COLO829 (cell line): ENCODE data around the gene KMT2A.
"Not testable (repeated sequence)": the region's sequence is repeated elsewhere in the genome, so short reads cannot be mapped to it uniquely, and the experiment has no call there.

ENCODE experiments used
- DNase-seq: peaks from one replicate; pipeline ENCODE4 v3.0.0; 2012; ENCODE audit warnings: low spot score

Gene KMT2A

DNA sequence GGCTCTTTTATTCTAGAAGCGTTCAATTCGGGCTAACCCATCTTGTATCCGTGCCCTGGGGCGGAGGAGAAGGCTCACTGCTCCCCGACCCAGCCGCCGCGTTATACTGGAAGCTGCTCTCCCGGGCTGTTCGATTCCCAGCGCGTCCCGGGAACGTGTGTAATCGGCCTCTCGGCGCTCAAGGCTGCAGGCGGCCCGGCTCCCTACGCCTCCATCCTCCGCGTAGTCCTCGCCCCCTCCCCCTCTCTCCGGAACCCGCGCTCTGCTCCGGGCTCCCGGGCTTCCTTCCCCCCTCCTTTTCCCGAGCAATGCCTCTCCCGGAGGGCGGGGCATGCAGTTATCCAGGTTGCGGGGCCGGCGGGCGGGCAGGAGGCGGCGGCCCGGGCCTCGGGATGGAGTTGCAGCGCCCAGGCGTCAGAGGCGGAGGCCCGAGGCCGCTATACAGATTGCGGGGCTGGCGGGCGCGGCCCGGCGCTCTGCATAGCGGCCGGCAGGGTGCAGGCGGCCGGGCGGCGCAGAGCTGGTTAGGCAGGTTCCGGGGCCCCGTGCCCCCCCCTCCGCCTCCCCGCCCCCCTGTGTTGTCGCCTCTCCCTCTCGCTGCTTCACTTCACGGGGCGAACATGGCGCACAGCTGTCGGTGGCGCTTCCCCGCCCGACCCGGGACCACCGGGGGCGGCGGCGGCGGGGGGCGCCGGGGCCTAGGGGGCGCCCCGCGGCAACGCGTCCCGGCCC lies at the start of gene KMT2A:
TSS of gene KMT2A (plus strand) at position 600 of the 732 bp plus-strand sequence. CDS start at position 621, 21 bp downstream.
- DNase-seq = peak; percentile 82

DNA sequence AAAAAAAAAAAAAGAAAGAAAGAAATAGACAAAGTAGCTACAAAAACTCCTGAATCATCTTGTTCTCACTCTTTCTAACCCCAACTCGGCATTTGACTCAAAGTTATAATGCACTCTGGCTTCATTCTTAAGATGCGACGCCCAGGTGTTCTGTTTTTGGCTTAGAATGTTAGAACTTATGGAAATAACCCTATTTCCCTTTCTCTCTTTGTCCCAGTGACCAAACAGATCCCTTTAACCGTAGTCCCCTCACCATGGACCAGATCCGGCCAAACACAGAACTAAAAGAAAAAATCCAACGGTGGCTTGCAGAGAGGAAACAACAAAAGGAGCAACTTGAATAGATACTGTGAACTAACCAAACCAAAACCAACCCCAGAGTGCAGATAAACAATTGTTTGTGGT lies 40.2 kb upstream of the KMT2A start:
- DNase-seq = no peak

DNA sequence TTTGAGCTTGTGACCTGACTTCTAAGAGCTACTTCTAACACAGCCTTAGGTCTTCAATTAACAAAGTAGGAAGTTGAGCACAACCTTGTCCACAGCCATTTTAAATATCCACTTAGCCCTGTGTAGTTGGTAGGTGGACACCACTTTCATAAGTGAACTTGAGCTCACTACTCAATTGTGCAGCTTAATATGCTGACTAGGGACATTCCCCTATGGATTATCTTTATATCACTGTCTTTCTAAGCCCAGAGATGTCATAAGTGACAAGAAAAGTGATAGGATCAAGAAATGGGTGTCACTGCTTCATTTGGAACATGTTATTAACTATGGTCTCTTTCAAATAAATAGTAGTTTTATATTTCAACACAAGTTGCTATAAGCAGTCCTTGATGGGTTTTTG lies 38.8 kb upstream of the KMT2A start:
- no peak for DNase-seq

DNA sequence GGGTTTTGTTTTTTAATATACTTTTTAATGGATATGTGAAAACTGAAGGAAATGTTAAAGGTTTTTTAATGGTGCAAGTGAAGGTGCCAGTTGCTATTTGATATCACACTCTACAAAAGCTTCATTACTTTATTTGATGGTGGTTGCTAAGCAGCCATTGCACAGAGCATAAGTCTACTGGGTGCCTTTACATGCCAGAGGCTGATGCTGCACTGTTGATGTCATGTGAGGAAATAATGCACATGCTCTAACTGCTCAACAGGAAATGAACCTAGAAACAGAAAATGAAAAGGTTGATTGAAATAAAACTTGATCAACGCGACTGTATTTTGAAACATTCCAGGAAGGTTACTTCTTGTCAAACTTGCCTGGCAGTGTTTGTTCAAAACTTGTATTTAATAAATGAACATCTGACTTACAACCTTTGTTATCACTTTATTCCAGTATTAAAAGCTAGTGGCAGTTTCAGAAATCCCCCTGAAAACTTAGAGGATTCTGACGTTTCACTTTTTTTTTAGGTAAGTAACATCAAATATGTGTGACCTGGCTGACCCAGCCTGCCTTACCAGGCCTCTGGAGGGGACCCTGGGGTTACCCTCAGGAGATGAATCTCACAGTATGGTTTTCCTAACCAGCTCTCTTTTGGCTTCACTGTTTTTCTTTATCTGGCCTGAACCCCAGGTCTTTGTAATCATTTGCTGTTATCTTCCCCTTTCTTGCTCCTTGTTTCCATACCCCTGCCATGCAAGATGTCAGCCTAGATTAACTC lies 37.3 kb upstream of the KMT2A start:
- peak; percentile 5 for DNase-seq

DNA sequence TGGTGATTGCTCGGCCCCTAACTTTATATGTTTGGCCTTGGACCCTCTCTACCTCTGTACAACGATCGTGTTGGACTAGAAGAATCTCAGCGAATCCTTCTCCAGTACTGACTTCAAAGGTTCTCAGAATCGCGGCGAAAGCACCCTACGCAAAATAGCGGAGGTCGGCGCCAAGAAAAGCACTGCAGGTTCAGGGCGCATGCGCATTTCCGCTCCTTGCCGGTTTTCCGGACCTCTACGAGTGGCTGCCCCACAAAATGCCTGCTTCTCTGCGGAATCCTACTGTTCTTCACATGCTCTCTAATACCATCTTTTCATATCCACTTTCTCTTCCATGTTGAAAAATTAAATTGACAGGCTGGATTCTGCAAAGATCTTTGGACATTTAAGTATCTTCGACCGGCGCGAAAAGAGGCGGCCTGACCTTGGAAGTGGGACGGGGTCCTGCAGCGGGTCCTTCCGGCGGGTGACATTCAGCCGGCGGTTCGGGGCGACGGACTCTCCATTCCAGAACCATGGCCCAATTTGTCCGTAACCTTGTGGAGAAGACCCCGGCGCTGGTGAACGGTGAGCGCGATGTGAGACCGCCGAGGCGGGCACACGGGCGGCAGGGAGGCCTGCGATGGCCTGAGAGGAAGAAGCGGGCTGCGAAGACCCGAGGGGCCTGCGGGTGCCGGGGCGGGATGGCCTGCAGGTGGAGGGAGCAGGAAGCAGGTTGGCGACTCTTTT lies 35.0 kb upstream of the KMT2A start, which contains the start of gene ATP5MG:
TSS of gene ATP5MG (plus strand) at position 456 of the 729 bp plus-strand sequence. CDS start at position 516, 60 bp downstream.
- DNase-seq = peak; percentile 81

DNA sequence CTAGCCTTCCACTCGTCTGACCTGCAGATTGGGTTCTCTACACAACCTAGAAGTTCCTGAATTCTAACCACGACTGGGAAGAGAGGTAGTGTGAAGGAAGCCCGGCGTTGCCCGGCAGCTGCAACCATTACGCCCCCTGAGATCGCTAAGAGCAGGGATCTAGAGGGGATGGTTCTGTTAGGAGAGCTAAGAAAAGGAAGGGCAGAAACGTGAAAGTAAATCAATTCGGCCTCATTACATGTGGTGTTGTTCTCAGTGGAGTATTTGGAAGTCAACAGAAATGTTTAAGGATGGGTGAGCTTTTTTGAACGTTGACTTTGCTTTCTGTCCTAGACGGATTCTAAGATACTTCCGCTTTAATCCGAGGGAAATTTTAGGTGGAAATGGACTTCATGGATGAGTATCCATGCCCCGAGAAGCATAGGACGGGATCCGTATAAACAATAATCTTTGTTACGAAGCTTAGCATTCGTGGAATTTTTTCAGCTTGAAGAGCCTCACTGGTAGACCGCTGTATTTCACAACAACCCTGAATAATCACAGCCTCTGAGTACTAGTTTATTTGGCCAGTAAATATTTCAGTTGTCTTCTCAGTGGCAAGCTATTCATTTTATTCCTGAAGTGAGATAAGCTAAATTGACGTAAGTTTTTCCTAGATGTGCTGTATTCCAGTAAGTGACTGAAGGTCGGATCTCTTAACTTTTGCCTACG lies 34.3 kb upstream of the KMT2A start:
- peak; percentile 17 for DNase-seq

DNA sequence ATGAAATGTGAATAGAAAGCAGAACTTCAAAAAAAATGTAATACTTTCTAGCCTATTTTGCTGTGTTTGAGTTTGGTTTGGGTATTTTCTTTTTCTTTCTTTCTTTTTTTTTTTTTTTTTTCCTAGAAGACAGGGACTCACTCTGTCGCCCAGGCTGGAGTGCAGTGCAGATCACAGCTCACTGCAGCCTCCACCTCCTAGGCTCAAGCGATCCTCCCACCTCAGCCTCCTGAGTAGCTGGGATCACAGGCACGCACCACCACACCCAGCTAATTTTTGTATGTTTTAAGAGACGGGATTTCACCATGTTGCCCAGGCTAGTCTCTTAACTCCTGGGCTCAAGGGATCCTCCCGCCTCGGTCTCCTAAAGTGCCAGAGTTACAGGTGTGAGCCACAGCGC lies 33.7 kb upstream of the KMT2A start:
- DNase-seq = not testable (repeated sequence)

DNA sequence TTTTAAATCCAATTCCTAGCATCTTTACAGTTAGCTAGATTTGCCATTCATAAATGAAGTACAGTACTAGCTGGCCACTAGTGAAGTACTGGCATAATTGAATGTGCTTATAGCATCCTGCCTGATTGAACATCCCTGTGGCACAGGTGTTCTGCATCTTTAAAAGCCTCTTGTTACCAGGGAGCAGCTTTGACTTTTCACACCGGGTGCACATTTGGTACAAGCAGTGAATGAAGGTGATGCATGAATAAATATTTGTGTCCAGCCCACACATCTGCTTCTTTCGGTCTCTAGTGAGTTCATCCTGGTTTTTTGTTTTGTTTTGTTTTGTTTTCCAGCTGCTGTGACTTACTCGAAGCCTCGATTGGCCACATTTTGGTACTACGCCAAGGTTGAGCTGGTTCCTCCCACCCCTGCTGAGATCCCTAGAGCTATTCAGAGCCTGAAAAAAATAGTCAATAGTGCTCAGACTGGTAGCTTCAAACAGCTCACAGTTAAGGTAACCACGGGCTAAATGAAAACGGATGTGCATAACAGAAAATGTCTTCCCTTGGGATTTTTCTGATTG lies 29.6 kb upstream of the KMT2A start:
- no peak for DNase-seq

DNA sequence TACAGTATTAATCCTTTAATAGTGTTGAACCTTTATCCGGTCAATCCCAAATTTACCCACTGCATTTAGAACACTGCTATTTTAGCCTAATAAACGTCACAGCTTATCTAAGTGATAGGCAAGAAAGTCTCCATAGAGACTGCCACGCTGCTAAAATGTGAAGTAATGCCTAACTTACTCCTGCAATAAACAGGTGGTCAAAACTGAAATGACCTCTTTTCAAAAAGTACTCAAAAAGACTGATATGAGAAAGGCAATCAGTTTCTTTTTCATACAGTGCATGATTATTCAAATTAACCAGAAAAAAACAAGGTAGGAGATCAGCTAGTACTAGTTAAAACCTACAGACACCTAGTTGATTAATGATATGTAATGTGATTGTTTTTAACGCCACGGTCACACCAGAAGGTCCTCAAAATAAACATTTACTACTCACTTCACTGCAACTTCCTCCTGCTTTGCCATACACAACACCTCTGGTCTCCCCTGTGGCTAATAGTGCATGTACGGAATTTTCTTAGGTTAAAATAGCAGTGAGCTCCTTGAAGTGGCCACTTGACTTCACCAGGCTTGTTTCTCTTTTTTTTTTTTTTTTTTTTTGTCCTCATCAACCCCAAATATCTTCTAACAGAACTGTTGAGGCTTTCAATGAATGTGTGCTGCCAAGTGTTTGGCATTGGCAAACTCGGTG lies 26.1 kb upstream of the KMT2A start:
- no peak for DNase-seq

DNA sequence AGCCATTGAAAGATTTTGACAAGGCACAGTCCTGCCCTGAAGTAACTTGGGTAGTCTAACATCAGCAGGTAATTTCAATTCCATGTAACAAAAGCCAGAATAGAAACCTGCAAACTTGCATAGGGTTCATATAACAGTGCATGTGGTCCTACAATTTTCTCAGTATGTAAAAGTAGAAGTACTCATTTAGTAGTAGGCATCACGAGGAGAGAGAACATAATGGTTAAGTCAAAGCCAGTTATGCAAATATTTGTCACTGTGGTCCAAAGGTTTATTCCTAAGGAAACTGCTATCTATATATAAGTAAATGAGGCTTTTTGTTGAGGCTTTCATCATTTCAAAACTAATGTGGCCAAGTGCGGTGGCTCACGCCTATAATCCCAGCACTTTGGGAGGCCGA lies 24.8 kb upstream of the KMT2A start:
- DNase-seq = no peak

DNA sequence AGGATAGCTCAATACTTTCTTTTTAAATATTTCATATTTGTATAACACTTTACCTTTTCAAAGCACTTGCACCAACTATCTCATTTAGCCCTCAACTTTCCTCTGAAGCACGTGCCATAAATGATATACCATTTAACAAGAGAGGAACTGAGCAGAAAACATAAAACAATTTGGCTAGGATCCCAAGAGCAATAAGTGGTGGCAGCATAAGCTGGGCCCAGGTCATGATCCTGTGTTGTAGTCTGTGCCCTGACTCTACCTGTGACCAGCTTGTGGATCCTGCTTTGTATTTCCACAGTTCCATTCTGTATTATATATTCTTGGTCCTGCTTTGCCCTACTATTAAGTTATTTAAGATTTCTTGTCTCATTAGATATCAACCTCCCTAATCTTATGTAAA lies 23.4 kb upstream of the KMT2A start:
- no peak for DNase-seq

DNA sequence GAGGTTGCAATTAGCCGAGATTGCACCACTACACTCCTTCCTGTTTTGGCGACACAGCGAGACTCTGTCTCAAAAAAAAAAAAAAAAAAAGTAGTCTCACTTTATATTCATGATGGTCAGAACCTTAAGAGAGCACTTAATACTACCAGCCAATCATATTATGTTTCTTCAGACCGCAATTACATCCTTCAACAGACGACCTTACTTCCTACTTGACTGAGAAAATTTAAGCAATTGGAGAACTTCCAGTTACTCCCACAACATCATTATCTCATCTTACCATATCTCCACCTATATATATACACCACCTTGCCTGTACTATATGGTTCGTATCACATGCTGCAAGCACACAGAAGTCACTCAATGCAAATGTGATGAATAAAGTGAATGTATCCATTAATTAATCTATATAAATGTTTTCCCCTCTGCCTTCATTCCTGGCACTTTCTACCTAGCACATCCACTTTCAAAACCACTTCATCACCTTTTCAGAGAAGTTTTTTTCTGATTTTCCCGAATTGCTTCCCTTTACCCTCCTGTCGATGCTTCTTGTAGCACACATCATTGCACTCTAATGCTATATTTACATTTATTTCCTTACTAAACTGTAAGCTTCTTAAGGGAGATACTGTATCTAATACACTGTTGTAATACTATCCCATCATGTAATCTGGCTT lies 21.1 kb upstream of the KMT2A start:
- DNase-seq = no peak

DNA sequence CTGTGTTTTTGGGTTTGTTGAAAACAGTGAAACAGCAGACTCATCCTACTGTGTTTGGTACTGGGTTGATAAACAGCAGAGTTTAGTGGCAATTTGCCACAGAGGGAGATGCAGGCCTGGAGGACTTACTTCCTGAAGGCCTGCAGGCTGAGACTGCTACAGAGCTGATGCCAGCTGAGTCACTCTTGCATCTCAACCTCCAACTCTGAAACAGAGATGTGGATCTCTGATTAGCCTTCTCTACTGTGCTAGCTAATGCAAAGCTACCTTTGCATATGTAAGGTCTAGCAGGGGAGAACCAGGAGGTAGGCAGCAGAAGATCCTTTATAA lies 20.6 kb upstream of the KMT2A start:
- DNase-seq = peak; percentile 62

DNA sequence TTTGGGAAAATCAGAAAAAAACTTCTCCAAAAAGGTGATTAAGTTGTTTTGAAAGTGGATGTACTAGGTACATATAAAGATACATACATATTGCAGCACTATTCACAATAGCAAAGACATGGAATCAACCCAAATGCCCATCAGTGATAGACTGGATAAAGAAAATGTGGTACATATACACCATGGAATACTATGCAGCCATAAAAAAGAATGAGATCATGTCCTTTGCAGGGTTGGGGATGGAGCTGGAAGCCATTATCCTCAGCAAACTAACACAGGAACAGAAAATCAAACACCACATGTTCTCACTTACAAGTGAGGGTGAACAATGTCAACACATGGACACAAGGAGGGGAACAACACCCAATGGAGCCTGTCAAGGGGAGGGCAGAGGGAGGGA lies 19.4 kb upstream of the KMT2A start:
- DNase-seq = not testable (repeated sequence)

DNA sequence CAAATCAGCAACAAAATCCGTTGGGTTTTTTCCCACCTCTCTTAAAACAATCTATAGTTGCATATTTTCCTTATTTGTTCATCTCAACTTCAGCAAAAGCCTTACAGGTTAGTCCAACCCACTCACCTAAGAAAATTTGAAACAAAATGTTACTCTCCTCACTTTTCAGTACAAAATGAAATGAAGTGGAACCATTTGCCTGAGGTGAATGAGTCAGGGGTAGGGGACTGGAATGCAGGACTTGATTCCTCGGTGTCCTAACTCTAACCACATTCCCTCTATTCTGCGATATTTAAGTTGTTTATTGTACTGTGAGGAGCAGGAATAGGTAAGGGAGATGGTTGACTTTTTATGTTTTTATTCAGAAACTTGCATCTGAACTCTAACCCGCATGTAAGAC lies 18.5 kb upstream of the KMT2A start:
- DNase-seq = no peak

DNA sequence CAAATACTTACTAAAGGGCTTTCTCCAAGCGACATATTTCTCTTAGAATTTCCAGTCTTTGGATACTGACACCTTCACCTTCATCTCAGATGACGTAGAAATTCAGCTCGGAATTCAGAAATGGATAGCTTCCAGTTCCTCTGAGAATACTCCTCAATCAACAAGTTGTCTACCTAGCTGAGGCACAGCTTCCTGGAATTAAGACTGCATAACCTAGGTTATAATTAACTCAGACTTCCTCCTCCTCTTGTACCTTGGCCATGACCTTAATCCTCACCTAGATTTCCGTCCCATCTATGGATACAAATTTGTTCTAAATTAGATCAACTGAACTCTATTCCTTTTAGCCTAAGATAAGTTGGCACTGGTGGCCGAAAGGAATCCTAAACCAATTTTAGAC lies 17.5 kb upstream of the KMT2A start:
- DNase-seq = no peak

DNA sequence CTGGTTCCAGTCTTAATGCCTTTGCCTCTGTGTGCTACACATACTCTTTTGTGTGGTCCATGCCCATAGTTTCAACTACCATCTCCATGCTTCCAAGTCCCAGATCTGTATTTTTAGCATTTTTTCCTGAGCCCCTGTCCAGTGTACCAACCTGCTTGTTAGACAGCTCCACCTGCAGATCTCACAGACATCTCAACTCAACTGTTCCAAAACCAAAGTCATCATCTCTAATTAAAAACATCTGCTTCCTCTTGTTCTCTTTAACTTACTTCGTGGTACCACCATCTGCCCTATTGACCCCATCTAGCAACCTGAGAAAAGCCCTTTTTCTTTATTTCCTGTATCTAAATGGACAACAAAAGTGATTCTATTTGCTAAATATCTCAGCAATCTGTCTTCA lies 8.6 kb upstream of the KMT2A start:
- DNase-seq = no peak

DNA sequence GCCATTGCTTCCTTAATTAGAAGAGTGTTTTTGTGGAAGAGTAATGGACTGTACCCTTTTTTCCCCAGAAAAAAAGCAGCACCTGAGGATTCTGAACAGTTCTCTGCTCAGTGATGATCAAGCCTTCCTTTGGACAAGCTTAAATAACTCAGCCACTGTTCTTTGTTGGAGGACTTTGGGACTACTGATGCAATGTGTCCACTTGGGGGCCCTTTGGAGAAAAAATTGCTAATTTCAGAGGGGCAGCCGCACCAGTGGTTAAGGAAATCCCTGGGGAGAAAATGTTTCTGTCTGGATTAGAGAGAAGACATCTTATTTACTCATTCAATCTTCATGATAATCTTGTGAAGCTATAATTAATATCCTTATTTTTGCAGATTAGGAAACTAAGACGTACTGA lies 5.3 kb upstream of the KMT2A start:
- DNase-seq = no peak

DNA sequence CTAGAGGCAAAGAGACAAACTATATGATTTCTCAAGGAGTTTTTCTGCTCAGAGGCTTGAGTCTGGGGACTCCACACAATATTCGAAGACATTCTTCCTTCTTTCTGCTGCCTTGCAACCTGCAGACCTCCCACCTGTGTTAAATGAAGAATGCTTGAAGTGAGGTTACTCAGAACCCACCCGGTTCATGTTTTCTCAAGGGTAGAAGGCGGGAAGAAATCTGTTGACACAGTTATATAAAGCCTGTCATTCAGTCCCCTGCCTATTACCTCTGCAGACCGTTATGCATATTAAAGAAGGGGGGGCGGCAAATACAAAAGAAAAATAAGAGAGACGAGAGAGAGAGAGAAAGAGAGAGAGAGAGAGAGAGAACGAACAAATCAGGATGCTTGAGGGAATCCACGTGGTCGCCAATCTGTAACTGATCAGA lies 2.2 kb upstream of the KMT2A start:
- DNase-seq = no peak

DNA sequence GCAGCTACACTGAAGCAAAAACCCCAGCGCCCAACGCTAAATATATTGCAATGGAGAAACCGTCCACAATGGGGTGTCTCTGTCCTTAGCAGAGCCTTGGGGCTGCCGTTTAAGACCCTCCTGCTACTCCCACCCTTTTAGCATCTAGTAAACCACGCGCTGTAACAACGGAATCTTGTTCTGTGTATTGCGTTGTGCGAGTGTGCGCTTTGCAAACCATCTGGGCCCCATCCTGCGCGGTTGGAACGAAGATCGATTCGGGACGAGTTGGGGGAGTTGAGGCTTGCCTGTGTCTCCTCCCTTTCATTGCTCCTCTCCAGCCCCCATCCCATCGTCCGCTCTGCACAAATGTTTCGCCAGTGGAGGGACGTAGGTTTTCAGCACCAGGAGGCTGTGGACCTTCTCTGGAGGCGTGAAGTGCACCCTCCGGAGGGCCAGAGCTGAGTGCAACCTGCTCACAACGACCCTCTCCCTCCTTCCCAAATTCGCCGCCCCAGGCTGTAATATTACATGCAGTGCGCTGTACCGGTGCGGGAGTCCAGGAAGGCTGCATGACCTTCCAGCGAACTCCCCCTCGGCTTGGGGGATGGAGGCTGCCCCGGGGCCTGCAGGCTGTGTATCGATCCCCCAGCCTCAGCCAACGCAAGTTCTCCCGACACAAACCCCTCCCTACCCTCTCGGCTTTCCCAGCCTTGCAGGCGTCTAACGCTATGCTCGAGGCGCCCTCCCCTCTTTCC lies 1.6 kb upstream of the KMT2A start:
- no peak for DNase-seq
